Hepatocyte (in vitro differentiated cells): ENCODE measurements around the gene TSGA10IP.

ENCODE experiments used
- EZH2phosphoT487 ChIP-seq: fragments of 200-600 bp; sonication (generic); IDR thresholded peaks from one replicate; pipeline ENCODE4 v1.6.1; 2018; ENCODE audit warnings: antibody characterized with exemption, mild to moderate bottlenecking, low read depth, moderate library complexity; ENCODE audit not compliant: unreplicated experiment, severe bottlenecking
- TF ChIP-seq, protein P1 (sequence below): fragments of 200-600 bp; sonication (generic); IDR thresholded peaks from 2 replicates; pipeline ENCODE4 v1.5.1; 2016; ENCODE audit warnings: antibody characterized with exemption, mild to moderate bottlenecking; ENCODE audit not compliant: poor library complexity

DNA sequence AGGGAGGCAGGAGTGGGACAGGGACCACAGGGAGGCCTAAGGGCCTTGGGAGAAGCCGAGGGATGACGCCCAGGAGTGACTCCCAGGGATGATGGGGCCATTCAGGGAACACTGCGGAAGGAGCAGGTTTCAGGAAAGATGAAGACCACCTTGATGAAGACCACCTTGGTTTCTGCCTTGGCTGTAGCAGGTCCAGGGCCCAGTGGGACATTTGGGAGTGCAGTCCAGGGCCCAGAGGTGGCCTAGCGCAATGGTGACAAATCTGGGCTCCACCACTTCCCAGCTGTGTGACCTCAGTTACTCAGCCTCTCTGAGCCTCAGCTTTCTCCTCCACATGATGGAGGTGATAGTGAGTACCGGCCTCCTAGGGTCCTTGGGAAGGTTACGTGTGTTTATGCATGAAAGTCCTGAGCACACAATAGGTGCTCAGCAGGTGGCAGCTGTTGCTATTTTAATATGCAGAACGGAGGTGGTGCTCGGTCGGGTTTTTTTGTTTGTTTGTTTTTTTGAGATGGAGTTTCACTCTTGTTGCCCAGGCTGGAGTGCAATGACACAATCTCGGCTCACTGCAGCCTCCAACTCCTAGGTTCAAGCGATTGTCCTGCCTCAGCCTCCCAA is 770 bp downstream of the TSGA10IP start:
- TF ChIP-seq EZH2phosphoT487, result no peak
- TF ChIP-seq, protein P1, sequence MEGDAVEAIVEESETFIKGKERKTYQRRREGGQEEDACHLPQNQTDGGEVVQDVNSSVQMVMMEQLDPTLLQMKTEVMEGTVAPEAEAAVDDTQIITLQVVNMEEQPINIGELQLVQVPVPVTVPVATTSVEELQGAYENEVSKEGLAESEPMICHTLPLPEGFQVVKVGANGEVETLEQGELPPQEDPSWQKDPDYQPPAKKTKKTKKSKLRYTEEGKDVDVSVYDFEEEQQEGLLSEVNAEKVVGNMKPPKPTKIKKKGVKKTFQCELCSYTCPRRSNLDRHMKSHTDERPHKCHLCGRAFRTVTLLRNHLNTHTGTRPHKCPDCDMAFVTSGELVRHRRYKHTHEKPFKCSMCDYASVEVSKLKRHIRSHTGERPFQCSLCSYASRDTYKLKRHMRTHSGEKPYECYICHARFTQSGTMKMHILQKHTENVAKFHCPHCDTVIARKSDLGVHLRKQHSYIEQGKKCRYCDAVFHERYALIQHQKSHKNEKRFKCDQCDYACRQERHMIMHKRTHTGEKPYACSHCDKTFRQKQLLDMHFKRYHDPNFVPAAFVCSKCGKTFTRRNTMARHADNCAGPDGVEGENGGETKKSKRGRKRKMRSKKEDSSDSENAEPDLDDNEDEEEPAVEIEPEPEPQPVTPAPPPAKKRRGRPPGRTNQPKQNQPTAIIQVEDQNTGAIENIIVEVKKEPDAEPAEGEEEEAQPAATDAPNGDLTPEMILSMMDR, result no peak
